SU-DHL-6 (cell line): ENCODE data around the gene SLC12A7.

Experiments used
- CTCF ChIP-seq: fragments of 200-600 bp; sonication (generic); IDR thresholded peaks from one replicate; pipeline ENCODE4 v1.5.1; 2017; ENCODE audit warnings: antibody characterized with exemption, mild to moderate bottlenecking, low read length, moderate library complexity; ENCODE audit not compliant: insufficient read depth, poor library complexity, severe bottlenecking
- EZH2phosphoT487 ChIP-seq: fragments of 200-600 bp; sonication (generic), shearing (Covaris generic); conservative IDR thresholded peaks from 2 replicates; pipeline ENCODE4 v1.6.1; 2018; ENCODE audit warnings: mild to moderate bottlenecking, antibody characterized with exemption, low read length, moderate library complexity, mixed read lengths

DNA sequence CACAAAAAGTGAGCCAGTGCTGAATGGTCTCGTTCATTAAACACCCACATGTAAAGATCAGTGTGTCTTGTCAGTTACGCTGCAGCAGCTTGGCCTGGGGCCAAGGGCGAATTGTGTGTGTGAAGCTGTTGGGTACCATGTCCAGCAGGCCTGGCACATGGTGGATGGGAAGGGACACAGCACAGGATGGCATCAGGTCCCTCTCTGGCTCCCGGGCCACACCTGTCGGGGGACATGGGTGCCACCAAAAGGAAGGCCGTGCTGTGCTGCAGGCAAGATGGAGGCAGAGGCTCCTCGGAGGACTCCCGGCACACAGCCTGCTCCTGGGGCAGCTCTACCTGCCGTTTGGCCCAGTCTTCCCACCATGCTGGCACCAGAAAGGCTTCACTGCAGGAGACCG is 71.3 kb downstream of the SLC12A7 start:
- TF ChIP-seq CTCF (no peak), EZH2phosphoT487 (no peak)
